ENCODE results near the gene CARMIL3.
"Not testable (repeated sequence)": the region's sequence is repeated elsewhere in the genome, so short reads cannot be mapped to it uniquely, and the experiment has no call there.

CARMIL3 gene

DNA sequence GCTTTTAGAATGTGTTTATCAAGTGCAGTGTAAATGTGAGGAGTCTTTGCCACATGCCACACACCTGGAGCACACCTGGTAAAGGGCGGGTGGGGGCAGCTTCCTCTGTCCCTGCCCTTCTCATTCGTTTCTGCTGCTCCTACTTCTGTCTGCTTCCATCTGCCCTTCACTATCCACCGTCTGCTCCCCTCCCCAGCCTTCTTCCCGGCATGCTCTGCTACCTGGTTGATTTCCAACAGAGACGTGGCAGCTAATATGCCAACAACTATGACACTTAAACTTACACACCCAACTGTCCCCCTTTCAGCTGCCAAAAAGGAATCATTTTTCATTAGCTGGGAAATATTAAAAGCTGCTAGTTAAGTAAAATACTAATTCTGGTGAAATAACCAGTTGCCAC is 9.1 kb upstream of the CARMIL3 start:
- no peak for DNase-seq

DNA sequence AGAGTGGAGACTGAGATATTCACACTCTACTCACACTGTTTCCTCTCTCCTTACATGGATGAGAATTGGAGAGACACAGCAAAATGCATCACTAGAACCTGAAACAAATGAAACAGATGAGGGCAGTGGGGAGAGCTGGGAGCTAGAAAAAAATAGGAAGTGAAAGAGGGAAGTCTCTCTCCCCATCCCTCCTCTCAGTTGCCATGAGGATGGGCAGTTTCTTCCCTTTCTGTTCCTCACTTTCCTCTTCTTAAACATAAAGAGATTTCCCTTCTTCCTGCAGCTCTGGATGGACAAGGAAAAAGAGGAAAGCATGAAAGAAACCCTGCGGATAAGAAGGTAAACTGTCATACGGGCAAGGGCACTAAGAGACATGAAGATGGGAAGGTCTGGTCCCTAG is 2.8 kb upstream of the CARMIL3 start:
- peak; percentile 20 for DNase-seq

GRCh38 chr14:24050753-24051152 is 1.1 kb upstream of the CARMIL3 start:
- DNase-seq, result not testable (repeated sequence)

DNA sequence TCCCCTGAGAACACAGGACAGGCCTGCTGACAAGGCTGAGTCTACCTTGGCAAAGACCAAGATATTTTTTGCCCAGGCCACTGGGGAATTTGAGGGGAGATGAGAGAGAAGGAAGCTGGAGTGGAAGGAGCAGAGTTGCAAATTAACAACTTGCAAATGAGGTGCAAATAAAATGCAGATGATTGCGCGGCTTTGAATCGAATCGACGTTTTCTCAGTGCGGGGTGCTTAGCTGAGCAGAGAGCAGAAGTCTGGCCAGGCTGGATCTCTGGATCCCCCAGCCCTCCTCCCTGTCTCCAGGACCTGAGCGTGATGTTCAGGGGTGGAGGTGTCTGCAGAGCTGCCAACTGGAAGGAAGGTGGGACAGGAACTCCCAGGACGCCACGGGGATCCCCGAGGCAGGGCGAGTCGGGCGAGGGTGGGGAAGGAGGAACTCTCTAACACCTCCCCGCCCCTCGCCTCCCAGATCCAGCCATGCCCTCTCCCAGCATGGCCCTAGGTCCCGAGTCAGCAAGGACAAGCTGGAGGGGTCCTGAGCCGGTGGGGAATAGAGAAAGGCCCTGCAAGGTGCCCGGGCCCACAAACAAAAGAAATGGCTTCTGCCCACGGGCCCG is 527 bp upstream of the CARMIL3 start:
- DNase-seq, result no peak

GRCh38 chr14:24052656-24053547 is 1.1 kb downstream of the CARMIL3 start:
- no peak for DNase-seq

- DNase-seq, result no peak
Measured at GRCh38 chr14:24053548-24054323, 1.9 kb downstream of the CARMIL3 start.

GRCh38 chr14:24054324-24054641 is 2.5 kb downstream of the CARMIL3 start:
- DNase-seq, result no peak

GRCh38 chr14:24054646-24055045 is 2.8 kb downstream of the CARMIL3 start:
- no peak for DNase-seq

DNA sequence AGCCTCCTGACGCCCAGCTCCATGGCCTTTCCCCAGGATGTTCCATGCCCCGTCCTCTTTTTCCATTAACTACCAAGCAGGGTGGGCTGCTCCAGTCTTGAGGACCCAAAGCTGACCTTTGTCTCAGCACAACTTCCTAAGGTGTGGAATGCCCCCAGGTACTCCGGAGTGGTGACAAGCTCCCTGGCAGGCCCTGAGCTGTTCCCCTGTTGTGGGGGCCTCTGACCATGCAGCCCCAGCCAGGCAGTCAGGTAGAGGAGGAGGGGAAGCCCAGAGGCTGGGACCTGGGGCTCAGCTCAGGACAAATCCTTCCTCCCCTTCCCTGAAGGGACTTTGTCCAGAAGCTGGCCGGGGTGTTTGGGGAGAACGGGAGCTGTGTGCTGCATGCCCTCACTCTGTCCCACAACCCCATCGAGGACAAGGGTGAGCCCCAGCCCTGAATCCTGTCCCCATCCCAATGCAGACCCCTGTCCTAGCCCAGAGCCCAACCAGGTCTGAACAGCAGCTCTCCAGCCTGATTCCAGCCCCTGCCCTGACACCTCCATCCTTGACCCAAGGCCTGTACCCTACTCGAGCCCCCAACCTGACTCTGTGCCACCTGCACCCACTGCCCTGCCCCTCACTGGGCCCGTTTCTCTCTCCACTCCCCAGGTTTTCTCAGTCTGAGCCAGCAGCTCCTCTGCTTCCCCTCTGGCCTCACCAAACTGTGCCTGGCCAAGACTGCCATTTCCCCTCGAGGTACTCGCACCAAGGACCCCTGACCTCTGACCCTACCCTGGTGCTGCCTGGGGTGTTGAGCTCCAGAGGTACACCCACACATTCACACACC is 4.4 kb downstream of the CARMIL3 start:
- no peak for DNase-seq

- no peak for DNase-seq
Measured at GRCh38 chr14:24056800-24057184, 5.0 kb downstream of the CARMIL3 start.

- DNase-seq, result no peak
Measured at GRCh38 chr14:24057271-24057670, 5.5 kb downstream of the CARMIL3 start.

GRCh38 chr14:24057867-24058259 is 6.1 kb downstream of the CARMIL3 start:
- no peak for DNase-seq

DNA sequence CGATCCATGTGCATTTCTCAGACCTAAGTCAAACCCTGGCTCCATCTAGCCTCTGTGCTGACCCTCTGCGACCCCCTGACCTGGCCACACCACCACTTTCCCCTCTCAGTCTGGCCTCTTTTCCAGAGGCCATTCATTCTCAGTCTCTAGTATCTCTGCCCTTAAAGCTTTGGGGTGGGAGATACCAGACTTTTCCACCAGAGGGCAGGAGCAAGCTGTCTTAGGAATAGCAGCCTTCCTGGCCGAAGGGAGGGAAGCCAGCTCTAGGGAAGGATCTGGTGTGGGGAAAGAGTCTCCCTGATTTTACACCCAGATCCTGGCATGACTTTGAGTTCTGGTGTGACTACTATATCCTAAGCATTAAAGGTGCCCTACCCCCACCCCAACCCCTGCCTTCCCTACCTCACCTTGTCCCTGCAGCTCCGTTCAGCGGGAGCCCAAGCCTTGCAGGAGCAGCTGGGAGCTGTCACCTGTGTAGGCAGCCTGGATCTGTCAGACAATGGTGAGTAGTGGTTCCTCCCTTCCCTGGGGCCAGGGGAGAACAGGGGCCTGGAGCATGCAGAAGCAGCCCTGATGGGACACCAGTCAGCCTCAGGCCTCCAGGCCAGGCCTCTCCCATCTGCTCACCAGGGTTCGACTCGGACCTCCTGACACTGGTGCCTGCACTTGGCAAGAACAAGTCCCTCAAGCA is 6.6 kb downstream of the CARMIL3 start:
- DNase-seq, result peak; percentile 10

DNA sequence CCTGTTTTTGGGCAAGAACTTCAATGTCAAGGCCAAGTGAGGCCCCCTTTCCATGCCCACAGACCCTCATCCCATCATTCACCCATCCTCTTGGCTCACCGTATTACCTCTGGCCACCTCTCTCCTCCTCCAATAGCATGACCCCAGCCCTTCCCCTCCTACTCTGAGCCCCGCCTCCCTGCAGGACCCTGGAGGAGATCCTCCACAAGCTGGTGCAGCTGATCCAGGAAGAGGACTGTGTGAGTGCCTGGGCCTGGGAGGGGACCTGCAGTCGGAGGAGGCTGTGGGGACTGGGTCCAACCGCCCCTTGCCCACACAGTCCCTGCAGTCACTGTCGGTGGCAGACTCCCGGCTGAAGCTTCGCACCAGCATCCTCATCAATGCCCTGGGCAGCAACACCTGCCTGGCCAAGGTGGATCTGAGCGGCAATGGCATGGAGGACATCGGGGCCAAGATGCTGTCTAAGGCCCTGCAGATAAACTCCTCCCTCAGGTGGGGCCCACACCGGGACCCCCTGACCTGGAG is 7.2 kb downstream of the CARMIL3 start:
- no peak for DNase-seq

- no peak for DNase-seq
Measured at GRCh38 chr14:24059841-24060388, 8.1 kb downstream of the CARMIL3 start.

- no peak for DNase-seq
Measured at GRCh38 chr14:24060443-24060842, 8.6 kb downstream of the CARMIL3 start.

DNA sequence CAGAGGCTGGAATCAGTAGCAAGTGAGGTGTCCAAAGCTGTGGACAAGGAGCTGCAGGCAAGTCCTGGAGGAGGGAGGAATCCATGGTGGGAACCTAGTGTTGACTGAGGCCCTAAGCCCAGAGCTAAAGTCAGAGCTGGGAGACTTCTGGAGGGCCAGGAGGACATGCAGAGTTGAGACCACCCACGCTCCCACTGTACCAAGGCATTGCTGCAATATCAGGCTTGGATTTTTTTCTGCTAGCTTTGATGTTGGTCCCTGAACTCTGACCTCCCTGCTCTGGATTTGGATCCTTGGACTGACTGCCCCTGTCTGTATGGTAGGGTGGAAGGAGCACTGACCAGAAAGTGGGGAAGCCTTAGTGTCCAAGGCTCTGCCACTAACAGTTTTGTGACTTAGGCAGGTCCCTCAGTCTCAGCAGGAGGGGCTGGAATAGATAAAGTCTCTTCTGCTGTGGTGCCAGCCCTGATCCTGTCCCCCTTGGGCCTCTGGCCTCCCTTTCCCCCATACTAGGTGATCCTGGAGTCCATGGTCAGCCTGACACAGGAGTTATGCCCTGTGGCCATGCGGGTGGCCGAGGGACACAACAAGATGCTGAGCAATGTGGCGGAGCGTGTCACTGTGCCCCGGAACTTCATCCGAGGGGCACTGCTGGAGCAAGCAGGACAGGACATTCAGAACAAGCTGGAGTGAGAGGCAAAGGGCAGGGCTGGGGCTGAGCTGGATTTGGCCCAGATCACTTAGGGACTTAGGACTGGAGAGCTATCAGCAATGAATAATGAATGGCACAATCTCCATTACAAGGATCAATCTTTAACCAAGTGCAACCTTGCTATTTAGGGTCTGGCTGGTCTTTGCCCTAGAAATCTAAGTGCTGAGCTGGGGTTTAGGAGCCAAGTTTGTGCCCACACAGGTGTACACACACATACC is 9.4 kb downstream of the CARMIL3 start:
- no peak for DNase-seq

DNA sequence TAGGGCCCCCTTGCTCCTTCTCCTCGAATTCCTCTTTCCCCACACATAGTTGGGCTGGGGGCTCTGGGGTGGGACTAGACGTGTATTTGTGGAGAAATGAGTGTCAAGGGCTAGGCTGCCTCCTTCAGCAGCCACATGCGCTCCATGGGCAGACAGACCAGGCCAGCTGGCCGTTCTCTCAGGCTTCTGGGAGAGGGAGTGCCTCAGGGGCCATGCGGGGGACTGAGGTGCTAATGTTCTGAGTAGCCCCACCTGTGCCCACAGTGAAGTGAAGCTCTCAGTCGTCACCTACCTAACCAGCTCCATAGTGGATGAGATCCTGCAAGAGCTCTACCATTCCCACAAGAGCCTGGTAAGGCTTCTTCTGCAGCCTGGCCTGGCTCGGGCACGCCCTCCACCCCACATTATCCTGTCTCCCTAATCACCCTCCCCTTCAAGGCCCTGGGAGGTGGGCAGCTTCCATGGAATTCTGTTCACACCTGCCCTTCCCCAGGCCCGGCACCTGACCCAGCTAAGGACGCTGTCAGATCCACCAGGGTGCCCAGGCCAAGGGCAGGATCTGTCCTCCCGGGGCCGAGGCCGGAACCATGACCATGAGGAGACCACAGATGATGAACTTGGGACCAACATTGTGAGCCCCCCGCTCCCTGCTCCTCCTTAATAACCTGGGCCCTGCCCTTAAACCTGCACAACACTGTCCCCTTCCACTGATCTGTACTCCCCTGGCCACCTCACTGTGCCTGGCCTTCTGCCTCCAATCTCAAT is 10.6 kb downstream of the CARMIL3 start:
- no peak for DNase-seq

- DNase-seq, result no peak
Measured at GRCh38 chr14:24063263-24063836, 11.5 kb downstream of the CARMIL3 start.
